Keratinocyte (primary cell): ENCODE results near the gene GFM2. TPM values are rescaled to one million over a fixed set of nuclear protein-coding genes. Genes with fewer than 3 reads are reported as not detected.

Source experiments
- DNase-seq: peaks from one replicate; pipeline ENCODE4 v3.0.0-alpha.2; 2011; ENCODE audit warnings: low read depth, missing footprints, low spot score
- FAIRE-seq: peaks from 2 replicates; lab custom pipeline; 2011; peaks lifted over from hg19 to GRCh38; lab: Jason Lieb, UNC
- H2AFZ ChIP-seq: 2 replicates; pipeline ENCODE4 v1.6.0; 2012; ENCODE audit warnings: low read length, control low read depth, inconsistent platforms; ENCODE audit not compliant: control insufficient read depth
- H3K27ac ChIP-seq: 2 replicates; pipeline ENCODE4 v1.5.1; 2011; ENCODE audit warnings: low read length; ENCODE audit not compliant: control insufficient read depth, insufficient read depth
- H3K27me3 ChIP-seq: 3 replicates; pipeline ENCODE4 v1.6.0; 2011; ENCODE audit warnings: low read length; ENCODE audit not compliant: control insufficient read depth, insufficient read depth; ENCODE audit errors: extremely low read depth
- H3K36me3 ChIP-seq, 2 experiments: 2 replicates in 1 of 2; 3 replicates in 1 of 2; pipeline ENCODE4 v1.5.1; 2011; ENCODE audit warnings: low read length in 2 of 2, mild to moderate bottlenecking in 1 of 2; ENCODE audit not compliant: control insufficient read depth in 2 of 2, insufficient read depth in 2 of 2; ENCODE audit errors: extremely low read depth in 1 of 2
- H3K4me1 ChIP-seq: 3 replicates; pipeline ENCODE4 v1.5.1; 2011; ENCODE audit warnings: low read length; ENCODE audit not compliant: control insufficient read depth, insufficient read depth; ENCODE audit errors: extremely low read depth
- H3K4me2 ChIP-seq: 3 replicates; pipeline ENCODE4 v1.6.0; 2011; ENCODE audit warnings: low read depth, low read length; ENCODE audit not compliant: control insufficient read depth, insufficient read depth; ENCODE audit errors: extremely low read depth
- H3K4me3 ChIP-seq, 3 experiments: fragments of 200-600 bp in 1 of 3; sonication (generic) in 1 of 3; 2 replicates in 2 of 3; 3 replicates in 1 of 3; pipeline ENCODE4 v1.5.1; 2011 to 2016; ENCODE audit warnings: low read length in 3 of 3, mild to moderate bottlenecking in 3 of 3, control low read depth in 2 of 3, inconsistent platforms in 1 of 3, low read depth in 1 of 3, mixed read lengths in 1 of 3, mixed run types in 1 of 3, moderate library complexity in 1 of 3; ENCODE audit not compliant: control insufficient read depth in 2 of 3, insufficient read depth in 2 of 3; ENCODE audit errors: extremely low read depth in 1 of 3
- H3K79me2 ChIP-seq: 2 replicates; pipeline ENCODE4 v1.6.0; 2012; ENCODE audit warnings: low read length; ENCODE audit not compliant: control insufficient read depth, insufficient read depth
- H3K9ac ChIP-seq: 3 replicates; pipeline ENCODE4 v1.6.0; 2011; ENCODE audit warnings: low read length; ENCODE audit not compliant: control insufficient read depth, insufficient read depth; ENCODE audit errors: extremely low read depth
- H3K9me1 ChIP-seq: 3 replicates; pipeline ENCODE4 v1.6.0; 2011; ENCODE audit warnings: low read length; ENCODE audit not compliant: control insufficient read depth, insufficient read depth; ENCODE audit errors: extremely low read depth
- H3K9me3 ChIP-seq: 2 replicates; pipeline ENCODE4 v1.5.1; 2012; ENCODE audit warnings: low read depth, low read length; ENCODE audit not compliant: control insufficient read depth
- H4K20me1 ChIP-seq: 3 replicates; pipeline ENCODE4 v1.6.0; 2011; ENCODE audit warnings: low read length; ENCODE audit not compliant: control insufficient read depth, insufficient read depth; ENCODE audit errors: extremely low read depth
- EZH2 ChIP-seq: IDR thresholded peaks from one replicate; pipeline ENCODE4 v1.6.1; 2012; ENCODE audit warnings: inconsistent platforms, mild to moderate bottlenecking, low read length, moderate library complexity
- dilution Hi-C: fragments of 300-500 bp; cut with MboI; formaldehyde crosslinking; loops from one replicate; pipeline ENCODE4 v1.7.0; 2020; ENCODE audit warnings: low sequenced_read_pairs; ENCODE audit not compliant: extremely low pct_ligation_motif_present
- polyA plus RNA-seq, 5 experiments: library from polyadenylated mRNA; depleted of rRNA in 3 of 5; stranded (reverse) in 3 of 5; stranded (forward) in 1 of 5; unstranded in 1 of 5; fragments of >200 nt; gene quantifications; 1 replicate in 1 of 5; 2 replicates in 3 of 5; 3 replicates in 1 of 5; pipeline versions ENCODE4 v1.2.1 to v1.2.3, GENCODE V29; 2011 to 2012; ENCODE audit warnings: missing spikeins in 2 of 5, low read depth in 1 of 5, low replicate concordance in 1 of 5
- TF ChIP-seq, protein P1 (sequence below), 3 experiments: IDR thresholded peaks in 1 of 3; conservative IDR thresholded peaks in 1 of 3; optimal IDR thresholded peaks in 1 of 3; 2 replicates in 2 of 3; 3 replicates in 1 of 3; pipeline versions ENCODE3 to v1.5.1; 2011; ENCODE audit warnings: low read length in 3 of 3, mild to moderate bottlenecking in 3 of 3, moderate library complexity in 2 of 3, control low read depth in 1 of 3, inconsistent platforms in 1 of 3; ENCODE audit not compliant: insufficient read depth in 2 of 3; ENCODE audit errors: extremely low read depth in 1 of 3

The GFM2 gene
- polyA plus RNA-seq, 1 donor (not counting 4 experiments of a cell fraction or from before 2014, with no cell fraction given): 55.4 TPM

DNA sequence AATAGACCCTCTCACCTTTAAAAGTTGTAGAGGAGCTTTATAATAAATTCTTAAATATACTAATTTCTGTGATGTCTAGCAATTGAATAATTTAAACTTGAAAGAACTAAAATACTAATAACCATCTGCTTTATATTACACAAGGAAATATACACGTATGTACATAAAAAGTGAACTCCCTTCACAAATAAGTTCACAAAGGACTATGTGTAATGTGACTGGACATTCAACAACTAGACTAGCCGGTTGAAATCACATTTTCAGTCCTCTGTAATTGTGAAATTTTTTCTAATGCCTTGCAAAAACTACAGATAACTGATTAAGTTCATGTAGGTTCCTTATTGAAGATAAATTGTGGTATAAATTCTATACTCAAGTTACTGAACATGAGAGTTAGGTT, 11.7 kb upstream of the GFM2 start:
- dilution Hi-C loops: no loop called here
- Histone ChIP-seq H3K27ac (no peak overlapping the region), H3K36me3 (peaks cover 3 to 12% of the 10 kb centered on the region in 2 experiments), H2AFZ (no peak overlapping the region), H3K79me2 (no peaks in the 10 kb centered on the region), H4K20me1 (no peaks in the 10 kb centered on the region), H3K9me3 (no peaks in the 10 kb centered on the region), H3K4me1 (no peaks in the 10 kb centered on the region), H3K27me3 (no peaks in the 10 kb centered on the region), H3K9me1 (no peaks in the 10 kb centered on the region), H3K4me2 (no peak overlapping the region), H3K9ac (no peak overlapping the region), H3K4me3 (no peak overlapping the region)
- TF ChIP-seq EZH2: no peak
- TF ChIP-seq, protein P1, sequence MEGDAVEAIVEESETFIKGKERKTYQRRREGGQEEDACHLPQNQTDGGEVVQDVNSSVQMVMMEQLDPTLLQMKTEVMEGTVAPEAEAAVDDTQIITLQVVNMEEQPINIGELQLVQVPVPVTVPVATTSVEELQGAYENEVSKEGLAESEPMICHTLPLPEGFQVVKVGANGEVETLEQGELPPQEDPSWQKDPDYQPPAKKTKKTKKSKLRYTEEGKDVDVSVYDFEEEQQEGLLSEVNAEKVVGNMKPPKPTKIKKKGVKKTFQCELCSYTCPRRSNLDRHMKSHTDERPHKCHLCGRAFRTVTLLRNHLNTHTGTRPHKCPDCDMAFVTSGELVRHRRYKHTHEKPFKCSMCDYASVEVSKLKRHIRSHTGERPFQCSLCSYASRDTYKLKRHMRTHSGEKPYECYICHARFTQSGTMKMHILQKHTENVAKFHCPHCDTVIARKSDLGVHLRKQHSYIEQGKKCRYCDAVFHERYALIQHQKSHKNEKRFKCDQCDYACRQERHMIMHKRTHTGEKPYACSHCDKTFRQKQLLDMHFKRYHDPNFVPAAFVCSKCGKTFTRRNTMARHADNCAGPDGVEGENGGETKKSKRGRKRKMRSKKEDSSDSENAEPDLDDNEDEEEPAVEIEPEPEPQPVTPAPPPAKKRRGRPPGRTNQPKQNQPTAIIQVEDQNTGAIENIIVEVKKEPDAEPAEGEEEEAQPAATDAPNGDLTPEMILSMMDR (optimal IDR thresholded peaks at IDR 0.05 in 1 of 3, IDR thresholded peaks at IDR 0.05 in 1 of 3, conservative IDR thresholded peaks at IDR 0.05 in 1 of 3; ENCODE audit: extremely low read depth in 1 of 3, insufficient read depth in 2 of 3, low read length in 3 of 3): no peak
- no peak for FAIRE-seq
- DNase-seq: no peak

DNA sequence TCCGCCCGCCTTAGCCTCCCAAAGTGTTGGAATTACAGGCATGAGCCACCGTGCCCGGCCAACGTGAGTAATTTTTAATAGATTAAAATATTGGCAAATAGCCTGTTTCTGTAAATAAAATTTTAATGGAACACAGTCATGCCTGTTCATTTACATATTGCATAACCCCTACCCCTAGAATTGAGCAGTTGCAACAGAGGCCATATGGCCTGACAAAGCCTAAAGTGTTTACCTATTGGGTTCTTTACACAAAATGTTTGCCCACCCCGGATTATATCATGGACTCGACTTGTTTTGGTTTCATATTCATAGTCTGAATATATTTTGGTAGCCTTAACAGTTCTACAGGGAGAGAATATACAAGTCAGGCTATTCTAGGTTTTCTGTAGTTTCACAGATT, 5.4 kb upstream of the GFM2 start:
- Histone ChIP-seq H3K27ac (peak overlapping the region; percentile 38), H2AFZ (no peak overlapping the region), H3K9me1 (no peaks in the 10 kb centered on the region), H3K4me3 (no peak overlapping the region), H3K36me3 (peaks cover 8 to 22% of the 10 kb centered on the region in 2 experiments), H3K27me3 (no peaks in the 10 kb centered on the region), H3K9me3 (no peaks in the 10 kb centered on the region), H3K9ac (no peak overlapping the region), H3K79me2 (peaks cover 16% of the 10 kb centered on the region), H4K20me1 (no peaks in the 10 kb centered on the region), H3K4me1 (peaks cover 9% of the 10 kb centered on the region), H3K4me2 (no peak overlapping the region)
- dilution Hi-C loops: no loop called here
- TF ChIP-seq, protein P1 (optimal IDR thresholded peaks at IDR 0.05 in 1 of 3, IDR thresholded peaks at IDR 0.05 in 1 of 3, conservative IDR thresholded peaks at IDR 0.05 in 1 of 3; ENCODE audit: extremely low read depth in 1 of 3, insufficient read depth in 2 of 3, low read length in 3 of 3): no peak
- TF ChIP-seq EZH2: no peak
- no peak for DNase-seq
- FAIRE-seq: no peak
